GM21447 (cell line): Measurements from ENCODE around the gene CDC34.

Source experiments
- ATAC-seq: cut with Tn5 transposase; IDR thresholded peaks from one replicate; pipeline ENCODE4 v1.9.1; 2021; ENCODE audit not compliant: unreplicated experiment

CDC34 gene

DNA sequence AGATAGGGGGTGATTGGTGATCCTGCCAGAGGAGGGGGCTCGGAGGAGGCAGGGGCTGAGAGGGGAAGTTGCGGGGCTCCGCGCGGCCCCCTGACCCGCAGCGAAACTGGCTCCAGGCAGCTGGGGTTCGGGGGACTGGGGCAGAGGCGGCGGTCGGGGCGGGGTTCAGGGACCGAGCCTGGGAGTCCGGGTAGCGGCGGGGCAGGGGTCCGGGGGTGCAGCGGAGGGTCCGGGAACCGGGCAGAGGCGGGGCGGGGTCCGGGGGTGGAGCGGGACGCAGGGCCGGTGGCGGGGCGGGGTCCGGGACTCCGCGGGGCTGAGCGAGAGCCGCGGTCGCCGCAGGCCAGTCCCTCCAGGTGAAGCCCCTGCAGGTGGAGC, 34.1 kb upstream of the CDC34 start:
- no peak for ATAC-seq

DNA sequence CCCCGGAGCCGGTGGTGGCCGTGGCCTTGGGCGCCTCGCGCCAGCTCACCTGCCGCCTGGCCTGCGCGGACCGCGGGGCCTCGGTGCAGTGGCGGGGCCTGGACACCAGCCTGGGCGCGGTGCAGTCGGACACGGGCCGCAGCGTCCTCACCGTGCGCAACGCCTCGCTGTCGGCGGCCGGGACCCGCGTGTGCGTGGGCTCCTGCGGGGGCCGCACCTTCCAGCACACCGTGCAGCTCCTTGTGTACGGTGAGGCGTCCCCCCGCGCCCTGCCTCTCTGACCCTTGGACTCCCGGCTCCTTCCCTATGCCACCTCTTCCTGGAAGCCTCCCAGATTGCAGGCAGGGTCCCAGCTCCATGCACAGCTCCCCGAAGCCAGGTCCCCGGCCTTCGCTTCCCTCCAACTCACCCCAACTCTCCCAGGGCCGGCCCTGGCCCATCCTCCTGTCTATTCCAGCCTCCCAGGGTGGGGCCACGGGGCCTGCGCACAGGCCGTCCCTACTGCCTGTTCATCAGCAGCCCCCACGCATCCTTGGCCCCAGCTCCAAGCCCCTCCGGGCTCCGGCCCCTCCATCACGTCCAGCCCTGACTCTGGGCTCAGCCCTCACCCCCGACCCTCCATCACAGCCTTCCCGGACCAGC, 33.6 kb upstream of the CDC34 start:
- ATAC-seq = no peak

DNA sequence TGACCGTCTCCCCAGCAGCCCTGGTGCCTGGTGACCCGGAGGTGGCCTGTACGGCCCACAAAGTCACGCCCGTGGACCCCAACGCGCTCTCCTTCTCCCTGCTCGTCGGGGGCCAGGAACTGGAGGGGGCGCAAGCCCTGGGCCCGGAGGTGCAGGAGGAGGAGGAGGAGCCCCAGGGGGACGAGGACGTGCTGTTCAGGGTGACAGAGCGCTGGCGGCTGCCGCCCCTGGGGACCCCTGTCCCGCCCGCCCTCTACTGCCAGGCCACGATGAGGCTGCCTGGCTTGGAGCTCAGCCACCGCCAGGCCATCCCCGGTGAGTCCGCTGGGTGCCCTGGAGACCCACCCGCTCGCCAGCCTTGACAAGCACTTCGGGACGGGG, 33.1 kb upstream of the CDC34 start:
- no peak for ATAC-seq

DNA sequence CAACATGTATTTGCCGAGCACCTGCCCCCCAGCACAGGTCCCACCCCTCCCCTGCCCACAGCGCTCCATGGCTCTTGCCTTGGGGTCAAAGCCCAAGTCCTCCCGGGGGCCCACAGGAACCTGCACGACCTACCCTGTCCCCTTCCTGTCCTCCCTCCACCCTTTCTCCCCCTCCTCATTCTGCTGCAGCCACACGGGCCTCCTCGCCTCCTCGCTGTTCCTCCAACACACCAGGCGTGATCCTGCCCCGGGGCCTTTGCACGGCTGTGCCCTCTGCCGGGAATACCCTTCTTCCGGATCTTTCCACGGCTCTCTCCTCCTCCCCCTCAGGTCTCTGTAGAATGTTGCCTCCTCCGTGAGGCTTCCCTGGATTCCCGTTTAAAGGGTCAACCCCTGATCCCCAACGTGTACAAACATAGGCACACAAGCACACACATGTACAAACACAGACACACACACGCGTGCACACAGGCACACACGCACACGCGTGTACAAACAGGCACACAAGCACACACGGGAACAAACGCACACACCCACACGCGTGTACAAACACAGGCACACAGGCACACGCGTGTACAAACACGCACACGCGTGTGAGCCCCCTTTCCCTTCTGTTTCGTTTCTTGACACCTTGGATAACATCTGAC, 32.5 kb upstream of the CDC34 start:
- no peak for ATAC-seq

DNA sequence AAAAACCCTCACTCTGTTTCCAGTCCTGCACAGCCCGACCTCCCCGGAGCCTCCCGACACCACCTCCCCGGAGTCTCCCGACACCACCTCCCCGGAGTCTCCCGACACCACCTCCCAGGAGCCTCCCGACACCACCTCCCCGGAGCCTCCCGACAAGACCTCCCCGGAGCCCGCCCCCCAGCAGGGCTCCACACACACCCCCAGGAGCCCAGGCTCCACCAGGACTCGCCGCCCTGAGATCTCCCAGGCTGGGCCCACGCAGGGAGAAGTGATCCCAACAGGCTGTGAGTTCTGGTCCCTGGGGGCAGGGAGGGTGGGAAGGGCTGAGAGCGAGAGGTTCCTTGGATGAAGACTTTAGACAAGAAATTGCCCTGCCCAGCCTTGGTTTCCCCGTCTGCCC, 29.9 kb upstream of the CDC34 start:
- ATAC-seq = no peak

DNA sequence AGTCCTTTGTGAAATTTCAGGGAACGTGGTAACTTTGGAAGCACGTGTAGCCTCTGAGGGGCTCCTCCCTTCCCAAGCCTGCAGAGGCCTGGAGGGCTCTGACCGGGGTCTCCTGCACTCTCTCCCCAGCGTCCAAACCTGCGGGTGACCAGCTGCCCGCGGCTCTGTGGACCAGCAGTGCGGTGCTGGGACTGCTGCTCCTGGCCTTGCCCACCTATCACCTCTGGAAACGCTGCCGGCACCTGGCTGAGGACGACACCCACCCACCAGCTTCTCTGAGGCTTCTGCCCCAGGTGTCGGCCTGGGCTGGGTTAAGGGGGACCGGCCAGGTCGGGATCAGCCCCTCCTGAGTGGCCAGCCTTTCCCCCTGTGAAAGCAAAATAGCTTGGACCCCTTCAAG, 26.9 kb upstream of the CDC34 start:
- ATAC-seq = no peak

DNA sequence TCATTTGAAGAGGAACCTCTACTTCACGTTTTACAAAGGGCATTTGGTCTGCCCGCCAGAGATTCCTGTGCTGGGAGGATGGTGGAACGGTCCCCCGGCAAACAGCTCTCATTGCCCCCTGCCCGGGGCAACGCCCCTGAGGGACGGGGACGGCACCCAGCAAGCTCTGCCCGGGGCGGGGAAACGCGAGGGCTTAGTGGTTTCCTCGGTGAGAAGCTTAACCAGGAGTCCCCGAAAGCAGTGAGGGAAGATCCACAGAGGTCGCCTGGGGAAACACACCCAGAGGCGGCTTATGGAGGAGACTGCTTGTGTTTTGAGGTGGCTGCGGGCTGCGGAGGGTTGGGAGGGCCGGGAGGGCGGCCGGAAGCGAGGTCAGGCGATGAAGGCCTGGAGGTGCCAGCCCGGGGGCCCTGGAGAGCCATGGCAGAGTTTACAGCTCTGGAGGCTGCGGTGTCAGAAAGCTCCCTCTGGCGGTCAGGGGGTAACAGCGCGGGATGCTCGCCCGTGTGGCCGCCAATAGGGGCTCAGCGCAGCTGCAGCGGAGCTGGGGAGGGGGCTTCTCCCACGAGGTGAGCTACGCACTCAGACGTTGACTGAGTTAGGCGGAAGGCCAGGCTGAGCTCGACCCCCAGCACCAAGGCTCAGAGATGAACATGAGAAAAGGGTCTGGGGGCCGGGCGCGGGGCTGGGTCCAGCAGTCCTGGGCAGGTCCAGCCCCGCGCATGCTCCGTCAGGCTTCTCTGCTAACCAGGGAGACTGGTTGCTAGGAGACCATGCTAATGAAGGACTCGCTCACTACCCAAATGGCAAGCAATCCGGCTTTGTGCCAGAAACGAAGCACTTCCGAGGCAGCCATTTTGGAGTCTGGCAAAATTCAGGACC, 24.9 kb upstream of the CDC34 start:
- peak; percentile 65 for ATAC-seq

DNA sequence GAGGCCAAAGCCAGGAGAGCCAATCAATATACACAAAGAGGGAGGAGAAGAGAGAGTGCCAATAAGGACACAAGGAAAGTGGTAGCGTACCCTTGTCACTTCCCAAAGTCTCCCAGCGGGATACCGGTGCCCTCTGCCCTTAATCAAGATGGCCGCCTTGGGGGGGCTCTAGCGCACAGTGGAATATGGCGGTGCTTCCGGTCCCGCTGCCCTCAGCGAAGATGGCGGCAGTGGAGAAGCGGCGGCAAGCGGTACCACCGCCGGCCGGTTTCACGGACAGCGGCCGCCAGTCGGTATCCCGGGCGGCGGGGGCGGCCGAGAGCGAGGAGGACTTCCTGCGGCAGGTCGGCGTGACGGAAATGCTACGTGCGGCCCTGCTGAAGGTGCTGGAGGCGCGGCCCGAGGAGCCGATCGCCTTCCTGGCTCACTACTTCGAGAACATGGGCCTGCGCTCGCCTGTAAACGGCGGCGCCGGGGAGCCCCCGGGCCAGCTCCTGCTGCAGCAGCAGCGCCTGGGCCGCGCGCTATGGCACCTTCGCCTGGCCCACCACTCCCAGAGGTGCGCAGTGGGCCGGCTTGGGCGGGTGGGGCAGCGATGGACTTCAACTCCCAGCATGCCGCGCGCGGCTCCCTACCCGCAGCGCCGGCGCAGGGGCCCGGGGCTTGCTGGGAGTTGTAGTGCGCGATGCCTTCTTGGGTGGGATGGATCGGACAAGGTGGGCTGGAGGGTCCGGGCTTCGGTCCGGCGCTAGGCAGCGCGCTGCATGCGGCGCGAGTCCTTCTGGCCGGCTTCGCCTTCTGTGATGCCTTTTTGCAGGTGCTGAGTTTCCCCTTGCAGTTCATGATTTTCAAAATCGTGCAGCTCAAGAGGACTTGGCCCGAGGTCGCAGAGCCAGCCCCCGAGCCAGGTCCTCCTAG, 24.0 kb upstream of the CDC34 start, which contains the start of gene TPGS1:
TSS of gene TPGS1 (plus strand) at position 212 of the 918 bp plus-strand sequence. CDS start at position 222, 10 bp downstream.
- ATAC-seq = peak; percentile 58

DNA sequence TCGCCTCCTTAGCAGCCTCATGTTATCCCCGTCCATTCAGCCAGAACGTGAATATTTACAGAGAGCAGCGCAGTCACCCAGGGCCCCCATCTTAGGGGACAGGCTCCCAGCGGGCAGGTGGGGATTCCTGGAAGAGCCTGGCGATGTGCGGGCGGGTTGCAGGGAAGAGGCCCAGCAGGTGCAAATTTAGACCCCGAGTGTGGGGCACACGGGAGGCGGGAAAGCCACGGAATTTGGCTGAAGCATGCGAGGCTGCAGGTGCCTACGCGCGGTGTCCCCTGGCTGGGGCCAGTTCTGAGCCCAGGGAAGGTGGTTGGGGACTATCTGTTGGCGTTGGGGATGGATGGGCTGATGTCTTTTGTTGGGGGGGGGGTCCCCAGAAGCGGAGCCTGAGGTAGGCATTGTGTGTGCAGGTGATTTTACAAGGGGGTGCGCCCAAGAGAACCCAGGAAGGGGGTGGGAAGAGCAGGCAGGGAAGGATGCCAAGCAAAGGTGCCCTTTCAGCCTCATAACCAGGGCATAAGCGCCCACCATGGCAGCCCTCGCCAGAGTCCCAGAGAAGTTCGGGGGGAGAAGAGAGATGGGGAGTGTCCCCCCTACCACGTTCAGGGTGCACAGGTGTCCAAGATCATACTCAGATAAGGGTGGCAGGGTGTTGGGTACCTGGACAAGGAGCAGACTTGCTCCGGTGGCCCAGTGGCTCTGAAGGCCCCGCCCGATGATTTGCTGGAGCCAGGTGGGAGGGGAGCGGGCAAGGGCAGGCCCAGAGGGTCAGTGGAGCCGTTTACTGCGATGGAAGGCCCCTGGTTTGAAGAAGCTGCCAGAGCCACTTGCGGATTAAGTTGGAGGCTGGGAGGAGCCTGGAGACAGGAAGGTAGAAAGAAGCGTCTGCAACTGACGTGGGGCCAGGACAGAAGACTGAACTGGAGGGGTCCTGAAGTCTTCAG, 23.1 kb upstream of the CDC34 start:
- no peak for ATAC-seq

DNA sequence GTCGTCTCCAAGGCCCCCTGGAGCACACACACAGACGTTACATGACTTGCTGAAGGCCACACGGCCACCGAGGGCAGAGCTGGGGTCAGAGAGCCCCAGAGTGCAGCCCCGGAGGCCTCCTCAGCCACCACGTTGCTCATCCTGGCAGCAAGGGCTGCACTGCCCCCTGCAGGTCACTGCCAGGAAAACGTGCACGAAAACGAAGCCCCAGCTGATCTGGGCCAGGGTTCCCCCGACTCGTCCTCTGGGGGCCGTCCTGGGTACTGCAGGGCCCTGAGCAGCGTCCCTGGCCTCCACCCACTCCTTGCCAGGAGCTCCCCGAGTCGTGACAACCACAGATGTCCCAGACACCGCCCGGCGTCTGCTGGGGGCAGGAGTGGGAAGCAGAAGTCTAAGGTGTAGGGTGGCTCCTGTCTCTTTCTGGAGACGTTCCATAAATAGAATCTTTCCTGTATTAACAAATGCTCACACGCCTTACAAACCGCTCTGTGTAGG, 20.9 kb upstream of the CDC34 start:
- no peak for ATAC-seq

DNA sequence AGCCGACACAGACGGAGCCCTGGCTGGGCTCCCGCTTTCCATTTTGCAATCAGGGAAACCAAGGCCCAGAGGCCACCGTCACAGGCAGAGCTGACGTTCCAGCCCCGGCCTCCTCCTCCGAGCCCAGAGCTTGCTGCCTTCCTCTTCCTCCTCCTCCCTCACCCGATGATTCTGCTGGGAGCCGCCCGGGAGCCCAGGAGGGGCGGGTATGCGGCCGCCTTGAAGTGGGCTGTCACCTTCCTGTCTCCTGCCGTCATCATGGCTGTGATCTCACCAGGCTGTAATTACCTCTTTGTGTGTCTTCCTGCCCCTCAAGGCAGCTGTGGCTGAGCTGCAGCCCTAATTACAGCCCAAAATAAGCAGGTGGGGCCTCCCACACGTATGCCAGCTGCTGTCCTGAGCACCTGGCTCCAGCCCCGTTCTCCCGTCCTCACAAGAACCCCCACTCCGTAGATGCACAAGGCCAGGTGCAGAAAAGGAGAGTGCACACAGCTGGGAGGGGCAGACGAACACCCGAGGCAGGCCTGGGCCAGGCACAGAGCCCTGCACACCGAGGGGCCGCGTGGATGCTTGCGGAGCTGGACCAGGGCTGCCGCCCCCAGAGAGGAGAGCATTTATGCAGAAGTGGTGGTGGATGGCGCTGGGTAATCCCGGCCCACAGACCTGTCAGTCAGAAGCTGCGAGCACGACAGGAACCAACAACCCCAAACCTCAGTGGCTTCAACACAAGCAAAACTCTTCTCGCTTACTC, 20.3 kb upstream of the CDC34 start:
- no peak for ATAC-seq

DNA sequence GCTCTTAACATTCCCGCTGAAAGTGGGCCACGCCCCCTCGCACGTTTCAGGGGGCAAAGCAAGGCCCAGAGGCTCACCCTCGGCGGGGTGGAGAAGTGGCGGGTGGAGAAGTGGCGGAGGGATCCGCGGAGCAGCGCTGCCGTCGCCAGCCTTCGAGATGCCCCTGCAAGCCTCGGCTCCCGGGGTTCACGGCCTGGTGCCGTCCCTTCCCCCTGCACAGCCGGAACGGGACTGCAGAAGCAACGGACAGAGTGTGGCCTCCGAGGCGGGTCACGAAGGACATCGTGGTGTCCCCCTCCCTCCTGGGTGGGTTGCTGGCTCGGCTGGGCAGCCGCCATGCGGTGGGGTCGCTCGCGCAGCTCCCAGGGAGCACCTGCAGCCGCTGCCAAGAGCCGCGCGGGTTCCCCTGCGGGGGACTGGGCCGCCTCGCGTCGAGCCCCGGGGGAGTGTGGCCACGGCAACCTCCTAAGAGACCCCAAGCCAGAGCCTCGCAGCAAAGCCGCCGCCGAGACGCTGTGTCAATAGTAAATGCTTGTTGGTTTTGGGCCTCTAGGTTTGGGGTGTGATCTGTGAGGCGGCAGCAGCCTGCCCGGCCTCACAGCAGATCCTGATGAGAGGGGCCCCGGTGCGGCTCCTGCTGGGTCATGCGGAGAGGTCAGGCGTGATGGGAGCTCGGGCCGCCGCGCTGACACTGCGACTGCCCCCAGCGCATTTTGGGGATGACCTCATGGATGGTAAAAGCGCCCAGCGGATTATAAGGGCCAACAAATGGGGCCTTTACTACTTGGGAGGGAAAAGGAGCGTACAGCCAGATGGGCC, 18.8 kb upstream of the CDC34 start:
- no peak for ATAC-seq

DNA sequence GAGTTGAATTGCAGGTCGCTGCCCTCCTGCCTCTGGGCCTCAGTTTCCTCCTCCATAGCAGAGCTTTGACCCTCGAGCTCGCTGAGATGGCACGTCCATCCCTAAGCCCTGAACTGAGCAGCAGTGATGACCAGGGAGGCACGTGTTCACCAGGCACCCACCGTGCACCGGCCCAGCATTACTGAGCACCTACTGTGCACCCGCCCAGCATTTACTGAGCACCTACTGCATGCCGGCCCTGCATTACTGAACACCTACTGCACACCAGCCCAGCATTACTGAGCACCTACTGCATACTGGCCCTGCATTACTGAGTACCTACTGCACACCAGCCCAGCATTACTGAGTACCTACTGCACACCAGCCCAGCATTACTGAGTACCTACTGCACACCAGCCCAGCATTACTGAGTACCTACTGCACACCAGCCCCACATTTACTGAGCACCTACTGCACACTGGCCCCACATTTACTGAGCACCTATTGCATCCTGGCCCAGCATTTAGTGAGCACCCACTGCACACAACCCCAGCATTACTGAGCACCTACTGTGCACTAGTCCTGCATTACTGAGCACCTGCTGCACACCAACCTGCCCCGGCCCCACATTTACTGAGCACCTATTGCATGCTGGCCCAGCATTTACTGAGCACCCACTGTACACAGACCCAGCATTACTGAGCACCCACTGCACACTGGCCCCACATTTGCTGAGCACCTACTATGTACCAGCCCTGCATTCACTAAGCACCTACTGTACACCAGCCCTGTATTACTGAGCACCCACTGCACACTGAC, 18.0 kb upstream of the CDC34 start:
- ATAC-seq = no peak

DNA sequence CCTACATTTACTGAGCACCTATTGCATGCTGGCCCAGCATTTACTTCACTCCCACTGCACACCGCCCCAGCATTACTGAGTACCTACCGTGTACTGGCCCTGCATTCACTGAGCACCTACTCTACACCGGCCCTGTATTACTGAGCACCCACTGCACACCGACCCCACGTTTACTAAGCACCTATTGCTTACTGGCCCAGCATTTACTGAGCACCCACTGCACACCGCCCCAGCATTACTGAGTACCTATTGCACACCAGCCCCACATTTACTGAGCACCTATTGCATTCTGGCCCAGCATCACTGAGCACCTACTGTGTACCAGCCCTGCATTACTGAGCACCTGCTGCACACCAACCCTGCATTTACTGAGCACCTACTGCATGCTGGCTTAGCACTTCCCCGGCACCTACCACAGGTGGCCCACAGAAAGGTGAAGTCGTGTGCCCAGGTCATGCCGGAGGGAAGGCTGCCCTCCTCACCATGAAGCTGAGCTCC, 17.3 kb upstream of the CDC34 start:
- no peak for ATAC-seq

DNA sequence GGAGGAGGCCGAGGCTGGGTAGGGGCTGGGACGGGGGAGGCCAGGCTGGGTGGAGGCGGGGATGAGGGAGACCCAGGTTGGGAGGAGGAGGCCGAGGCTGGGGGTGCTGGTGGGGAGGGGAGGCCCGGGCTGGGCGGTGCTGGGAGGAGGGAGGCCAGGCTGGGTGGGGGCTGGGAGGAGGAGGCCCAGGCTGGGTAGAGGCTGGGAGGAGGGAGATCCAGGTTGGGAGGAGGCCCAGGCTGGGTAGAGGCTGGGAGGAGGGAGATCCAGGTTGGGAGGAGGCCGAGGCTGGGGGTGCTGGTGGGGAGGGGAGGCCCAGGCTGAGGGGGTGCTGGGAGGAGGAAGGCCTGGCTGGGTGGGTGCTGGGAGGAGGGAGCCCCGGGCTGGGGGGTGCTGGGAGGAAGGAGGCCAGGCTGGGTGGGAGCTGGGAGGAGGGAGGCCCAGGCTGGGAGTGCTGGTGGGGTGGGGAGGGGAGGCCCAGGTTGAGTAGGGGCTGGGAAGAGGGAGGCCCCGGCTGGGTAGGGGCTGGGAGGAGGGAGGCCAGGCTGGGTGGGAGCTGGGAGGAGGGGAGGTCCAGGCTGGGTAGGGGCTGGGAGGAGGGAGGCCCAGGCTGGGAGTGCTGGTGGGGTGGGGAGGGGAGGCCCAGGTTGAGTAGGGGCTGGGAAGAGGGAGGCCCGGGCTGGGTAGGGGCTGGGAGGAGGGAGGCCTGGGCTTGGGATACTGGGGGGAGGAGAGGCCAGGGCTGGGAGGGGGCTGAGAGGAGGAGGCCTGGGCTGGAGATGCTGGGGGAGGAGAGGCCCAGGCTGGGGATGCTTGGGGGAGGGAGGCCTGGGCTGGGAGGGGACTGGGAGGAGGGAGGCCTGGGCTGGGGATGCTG, 13.6 kb upstream of the CDC34 start:
- no peak for ATAC-seq

DNA sequence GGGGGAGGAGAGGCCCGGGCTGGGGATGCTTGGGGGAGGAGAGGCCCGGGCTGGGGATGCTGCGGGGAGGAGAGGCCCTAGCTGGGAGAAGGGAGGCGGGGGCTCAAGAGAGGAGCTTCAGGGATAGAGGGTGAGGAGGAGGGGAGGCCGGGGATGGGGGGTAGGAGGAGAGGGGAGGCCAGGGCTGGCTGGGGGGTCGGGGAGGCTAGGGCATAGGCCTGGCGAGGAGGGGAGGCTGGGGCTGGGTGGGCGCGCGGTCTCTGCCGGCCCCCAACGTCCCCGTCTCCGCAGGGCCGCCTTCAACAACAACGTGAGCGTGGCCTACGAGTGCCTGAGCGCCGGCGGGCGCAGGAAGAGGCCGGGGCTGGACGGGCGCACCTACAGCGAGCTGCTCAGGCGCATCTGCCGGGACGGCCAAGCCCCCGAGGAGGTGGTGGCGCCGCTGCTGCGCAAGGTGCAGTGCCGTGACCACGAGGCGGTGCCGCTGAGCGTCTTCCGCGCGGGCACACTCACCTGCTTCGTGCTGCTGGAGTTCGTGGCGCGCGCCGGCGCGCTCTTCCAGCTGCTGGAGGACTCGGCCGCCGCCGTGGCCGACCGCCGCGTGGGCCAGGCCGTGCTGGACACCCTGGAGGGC, 12.8 kb upstream of the CDC34 start:
- ATAC-seq = no peak
